ENCODE data around the gene NOB1. TPM values are rescaled to one million over a fixed set of nuclear protein-coding genes. Genes with fewer than 3 reads are reported as not detected.
"Not testable (repeated sequence)": the region's sequence is repeated elsewhere in the genome, so short reads cannot be mapped to it uniquely, and the experiment has no call there.

The NOB1 gene
- total and polyA plus RNA-seq, 2 of the 4 experiments (the other 2 are of a cell fraction): 47.0 to 58.1 TPM

DNA sequence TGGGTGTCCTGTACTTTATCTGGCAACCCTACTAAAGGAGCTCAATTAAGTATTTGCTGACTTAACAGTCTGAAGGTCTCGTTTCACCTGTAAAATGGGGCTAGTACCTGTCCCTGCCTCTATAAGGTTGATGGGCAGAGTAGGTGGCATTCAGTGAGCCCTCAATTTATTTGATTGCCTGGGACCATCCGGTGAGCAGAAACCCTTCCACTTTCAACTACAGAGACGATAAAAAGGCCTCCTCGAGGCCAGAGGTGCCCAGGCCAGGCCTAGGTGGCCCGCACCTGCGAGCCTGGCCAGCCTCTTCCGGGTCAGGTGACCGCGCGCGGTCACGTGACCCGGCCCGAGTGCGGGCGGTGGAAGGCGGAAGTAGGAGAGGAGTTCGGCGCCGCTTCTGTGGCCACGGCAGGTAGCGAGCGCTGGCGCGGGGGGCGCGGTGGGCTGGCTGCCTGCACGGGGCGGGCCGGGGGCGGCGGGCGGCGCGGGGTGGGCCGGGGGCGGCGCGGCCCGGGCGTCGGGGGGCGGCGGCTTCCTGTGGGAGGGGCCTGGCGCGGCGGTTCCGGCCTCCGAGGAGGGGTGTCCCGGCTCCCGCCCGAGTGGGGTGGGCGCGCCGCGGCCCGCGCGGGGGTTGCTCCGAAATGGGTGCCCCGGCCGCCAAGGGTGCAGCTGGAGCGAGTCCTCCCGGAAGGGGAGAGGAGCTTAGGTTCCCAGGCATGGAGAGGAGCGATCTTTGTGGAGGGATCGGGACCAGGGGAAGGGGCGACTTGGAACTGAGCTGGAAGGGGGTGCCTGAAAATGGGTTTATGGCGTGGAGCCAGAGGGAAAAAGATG, 7.5 kb upstream of the NOB1 start, which contains the start of gene WWP2 (continued):
- TF ChIP-seq RAD21 (IDR thresholded peaks at IDR 0.05; ENCODE audit: low read length) (no peak), POLR2A (IDR thresholded peaks at IDR 0.05; ENCODE audit: low read depth, low read length) (no peak), FOS (IDR thresholded peaks at IDR 0.05; ENCODE audit: low read depth, low read length) (peak; percentile 78; the same call in 1 of the 2 replicates)

DNA sequence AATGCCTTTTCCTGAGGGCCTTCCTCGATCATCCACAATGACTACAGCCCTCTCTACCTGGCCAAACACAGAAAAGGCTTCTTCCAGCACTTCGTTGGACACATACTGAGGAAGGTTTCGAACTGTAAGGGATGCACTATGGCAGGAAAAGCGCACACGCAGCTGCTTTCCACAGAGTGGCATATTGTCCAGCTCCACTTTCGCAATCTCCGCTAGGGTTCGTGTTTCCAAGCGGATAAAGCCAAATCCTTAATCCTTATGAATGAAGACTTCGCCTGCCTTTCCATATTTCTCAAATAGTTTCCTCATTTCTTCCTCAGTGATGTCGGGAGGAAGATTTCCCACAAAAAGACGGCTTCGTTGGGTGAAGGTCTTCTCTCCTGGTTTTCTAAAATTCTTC, 2.6 kb upstream of the NOB1 start:
- H3K9ac ChIP-seq (ENCODE audit: low read depth, low read length); BruUV-seq (replicated peaks); DNase-seq; H4K91ac ChIP-seq (ENCODE audit: insufficient read depth, low read depth, low read length); H3K9me1 ChIP-seq (ENCODE audit: insufficient read depth, low read length); H3K4me1 ChIP-seq (ENCODE audit: control insufficient read depth, insufficient read depth, low read length); H3K27ac ChIP-seq (ENCODE audit: insufficient read depth, low read length); H3K4me3 ChIP-seq (ENCODE audit: insufficient read depth, low read depth, low read length); H3K23ac ChIP-seq (ENCODE audit: low read depth, low read length); H2BK20ac ChIP-seq (ENCODE audit: low read depth, low read length); H2BK5ac ChIP-seq (ENCODE audit: low read depth, low read length, poor library complexity, severe bottlenecking); H3K4me2 ChIP-seq (ENCODE audit: low read depth, low read length); H2BK15ac ChIP-seq (ENCODE audit: low read depth, low read length); H4K8ac ChIP-seq (ENCODE audit: low read depth in 2 of 2, low read length in 2 of 2); CTCF ChIA-PET; H2AK5ac ChIP-seq (ENCODE audit: low read depth, low read length); H3K27me3 ChIP-seq (ENCODE audit: control insufficient read depth, insufficient read depth, low read length); H3K56ac ChIP-seq (ENCODE audit: extremely low read depth, insufficient read depth, low read length); H3K18ac ChIP-seq (ENCODE audit: low read depth, low read length); POLR2A ChIA-PET (ENCODE audit: unreplicated experiment); in situ Hi-C loops (cut with MboI; ENCODE audit: low sequenced_read_pairs); H2AFZ ChIP-seq (replicated peaks; ENCODE audit: low read length, poor library complexity); H4K5ac ChIP-seq (ENCODE audit: low read depth, low read length); H2BK120ac ChIP-seq (ENCODE audit: low read depth, low read length); dilution Hi-C loops (cut with HindIII; ENCODE audit: low sequenced_read_pairs, unreplicated experiment); H3K9me3 ChIP-seq (ENCODE audit: control insufficient read depth, insufficient read depth, low read length); H2AK9ac ChIP-seq (replicated peaks; ENCODE audit: low read depth, low read length, poor library complexity); H3K36me3 ChIP-seq (ENCODE audit: control insufficient read depth, insufficient read depth, low read length); H3K4ac ChIP-seq (ENCODE audit: low read depth, low read length); H4K20me1 ChIP-seq (ENCODE audit: insufficient read depth, low read length); H3K14ac ChIP-seq (replicated peaks; ENCODE audit: low read depth, low read length); ATAC-seq (ENCODE audit: low read depth): not testable (repeated sequence)
- 0 out of 2 replicates have a peak, but pooled peaks have one; percentile 2 for TF ChIP-seq CEBPB (IDR thresholded peaks at IDR 0.05; ENCODE audit: low read depth, low read length)
- 93% methylated on average over 2 of the region's 13 CpGs; no CpG with 5 or more reads in 1 of the 2 experiments for WGBS, 2 experiments (ENCODE audit: extremely low coverage in 2 of 2, insufficient read length in 1 of 2)
- intact Hi-C loops (cut with micrococcal nuclease): loop anchor here (5.0 kb wide), 1 partner anchor 375 kb away; no protein-coding TSS in a partner anchor
- H3K79me1 ChIP-seq (ENCODE audit: low read depth in 1 of 2, low read length in 2 of 2): peaks cover 3 to 16% of the 10 kb centered on the region in 2 experiments

Data from IMR-90 (cell line).